G401.6 (cell line): ENCODE results near the gene IFNG-AS1.

Experiments
- FAIRE-seq: peaks from 2 replicates; lab custom pipeline; 2012; peaks lifted over from hg19 to GRCh38; lab: Jason Lieb, UNC

IFNG-AS1 gene

GRCh38 chr12:68037616-68038255, 48.5 kb downstream of the IFNG-AS1 start:
- no peak for FAIRE-seq

GRCh38 chr12:68038650-68039049, 49.4 kb downstream of the IFNG-AS1 start:
- FAIRE-seq, result no peak

- FAIRE-seq, result peak; percentile 67
These were observed 51.3 kb downstream of the IFNG-AS1 start for GRCh38 chr12:68040450-68041075.

GRCh38 chr12:68042212-68042699, 53.0 kb downstream of the IFNG-AS1 start:
- FAIRE-seq, result no peak

- no peak for FAIRE-seq
These were observed 54.2 kb downstream of the IFNG-AS1 start for GRCh38 chr12:68043435-68043834.

DNA sequence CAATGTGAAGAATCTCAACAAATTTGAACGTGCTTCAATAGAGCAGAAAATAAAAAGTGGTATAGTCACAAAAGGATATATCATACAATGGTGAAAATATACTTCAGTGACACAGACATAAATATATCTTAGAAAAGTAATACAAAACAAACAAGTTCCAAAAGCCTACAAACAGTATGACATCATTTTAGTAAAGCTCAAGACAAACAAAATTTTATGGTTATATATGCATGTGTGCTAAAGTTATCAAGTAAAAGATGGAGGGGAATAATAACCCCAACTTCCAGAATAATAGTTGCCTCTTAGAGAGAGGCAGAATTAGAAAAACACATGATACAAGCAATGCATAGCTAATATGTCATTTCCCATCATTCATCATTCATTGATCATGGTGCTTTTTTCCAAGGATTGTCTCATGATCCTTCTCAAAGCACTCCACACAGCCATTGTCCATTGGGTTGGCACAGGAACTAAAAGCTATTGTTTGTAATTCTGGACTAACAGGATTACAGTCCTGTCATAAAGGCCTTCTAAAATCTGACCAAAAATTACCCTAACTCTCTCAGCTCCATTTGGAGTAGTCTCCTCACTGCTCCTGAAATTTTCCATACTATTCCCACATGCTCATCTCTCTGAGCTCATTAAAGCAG, 59.5 kb downstream of the IFNG-AS1 start:
- FAIRE-seq, result no peak

DNA sequence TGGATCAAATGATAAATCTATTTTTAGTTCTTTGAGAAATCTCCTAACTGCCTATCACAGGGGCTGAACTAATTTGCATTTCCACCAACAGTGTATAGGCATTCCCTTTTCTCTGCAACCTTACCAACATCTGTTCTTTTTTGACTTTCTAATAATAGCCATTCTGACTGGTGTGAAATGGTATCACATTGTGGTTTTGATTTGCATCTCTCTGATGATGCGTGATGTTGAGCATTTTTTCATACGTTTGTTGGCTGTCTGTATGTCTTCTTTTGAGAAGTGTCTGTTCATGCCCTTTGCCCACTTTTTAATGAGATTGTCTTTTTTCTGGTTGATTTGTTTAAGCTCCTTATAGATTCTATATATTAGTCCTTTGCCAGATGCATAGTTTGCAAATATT, 67.1 kb downstream of the IFNG-AS1 start:
- no peak for FAIRE-seq

- no peak for FAIRE-seq
These were observed 74.8 kb downstream of the IFNG-AS1 start for GRCh38 chr12:68063900-68064590.

DNA sequence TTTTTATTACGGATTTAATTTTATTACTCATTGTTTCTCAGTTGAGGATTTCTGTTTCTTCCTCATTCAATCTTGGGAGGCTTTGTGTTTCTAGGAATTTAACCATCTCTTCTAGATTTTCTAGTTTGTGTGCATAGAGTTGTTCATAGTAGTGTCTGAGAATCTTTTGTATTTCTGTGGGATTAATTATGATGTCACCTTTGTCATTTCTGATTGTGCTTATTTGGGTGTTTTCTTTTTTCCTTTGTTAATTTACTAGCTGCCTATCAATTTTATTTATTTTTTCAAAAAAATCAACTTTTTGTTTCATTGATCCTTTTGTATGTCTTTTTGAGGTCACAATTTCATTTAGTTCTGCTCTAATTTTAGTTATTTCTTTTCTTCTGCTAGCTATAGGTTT, 75.9 kb downstream of the IFNG-AS1 start:
- FAIRE-seq, result no peak

GRCh38 chr12:68065687-68066086, 76.4 kb downstream of the IFNG-AS1 start:
- FAIRE-seq, result no peak

GRCh38 chr12:68067762-68068376, 78.6 kb downstream of the IFNG-AS1 start:
- FAIRE-seq, result no peak

DNA sequence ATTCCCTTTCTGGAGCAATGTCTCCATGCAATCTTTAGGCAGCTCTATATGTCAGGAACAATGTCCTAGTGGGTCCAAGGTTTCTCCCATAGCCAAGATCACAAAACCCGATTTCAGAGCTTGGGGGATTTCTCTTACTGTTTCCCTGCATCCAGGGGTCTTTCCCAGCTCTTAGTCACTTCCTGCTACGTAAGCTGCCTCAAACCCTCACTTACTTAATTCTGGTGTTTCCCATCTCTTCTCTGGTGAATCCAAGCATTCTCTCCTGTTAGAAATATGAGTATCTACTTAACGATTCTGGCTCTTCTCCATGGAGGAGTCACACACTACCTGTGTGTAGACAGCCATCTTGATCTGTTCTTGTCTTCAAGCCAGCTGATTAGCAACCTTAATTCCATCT, 80.0 kb downstream of the IFNG-AS1 start:
- FAIRE-seq, result no peak
